Measurements from ENCODE around the gene COPRS. TPM values are rescaled to one million over a fixed set of nuclear protein-coding genes. Genes with fewer than 3 reads are reported as not detected.
A peak's percentile ranks its signal among the peaks of the same experiment; 100 is the strongest.

Gene COPRS
- total and polyA plus RNA-seq, 2 donors (not counting 1 experiment from before 2014, with no cell fraction given): 12.6 to 17.1 TPM

GRCh38 chr17:31869797-31870568 lies 10.9 kb upstream of the COPRS start:
- no CpG with 5 or more reads among the region's 5 CpGs for WGBS (ENCODE audit: insufficient coverage)
- ChIA-PET CTCF (interaction anchor here (0.6 to 1.2 kb wide), 4 partner anchors 9 to 19 kb away, joined by 3 to 4 read pairs (median 3); partner anchors contain the start of gene COPRS), POLR2A (no interaction called here)
- H3K27me3 Mint-ChIP-seq: no peaks in the 10 kb centered on the region
- H3K36me3 ChIP-seq (replicated peaks in 1 of 2; ENCODE audit: control extremely low read depth in 1 of 2, control insufficient read depth in 1 of 2, extremely low read depth in 1 of 2, insufficient read depth in 2 of 2, low read length in 1 of 2): peaks cover 21 to 71% of the 10 kb centered on the region in 2 experiments
- no peak for DNase-seq
- no peaks in the 10 kb centered on the region for H3K9me3 Mint-ChIP-seq (ENCODE audit: insufficient read depth)
- H3K9ac ChIP-seq (ENCODE audit: low read length): no peak overlapping the region
- ATAC-seq (ENCODE audit: low read depth): no peak
- no peak overlapping the region for H2AFZ ChIP-seq (ENCODE audit: insufficient read depth, low read depth, low read length, poor library complexity, severe bottlenecking)
- H3K4me1 ChIP-seq (ENCODE audit: control insufficient read depth in 2 of 2, insufficient read depth in 2 of 2, low read length in 2 of 2): no peaks in the 10 kb centered on the region
- no peaks in the 10 kb centered on the region for H4K20me1 ChIP-seq (ENCODE audit: control insufficient read depth, insufficient read depth, low read length, poor library complexity, severe bottlenecking)
- intact Hi-C loops (cut with micrococcal nuclease): no loop called here
- no peak for TF ChIP-seq CTCF (IDR thresholded peaks at IDR 0.05)
- no peak for TF ChIP-seq EZH2 (IDR thresholded peaks at IDR 0.05; ENCODE audit: borderline replicate concordance, insufficient read depth, low read depth, low read length, poor library complexity, severe bottlenecking)
- H3K27ac Mint-ChIP-seq: peak overlapping the region; percentile 15
- H3K27me3 ChIP-seq (replicated peaks in 1 of 4; ENCODE audit: control extremely low read depth in 1 of 4, control insufficient read depth in 3 of 4, insufficient read depth in 4 of 4, low read length in 3 of 4): no peaks in the 10 kb centered on the region
- no peak overlapping the region for H3K4me3 ChIP-seq (ENCODE audit: control extremely low read depth in 1 of 5, extremely low read depth in 1 of 5, insufficient read depth in 1 of 5, low read depth in 2 of 5, low read length in 4 of 5)
- no peak overlapping the region for H3K4me2 ChIP-seq (replicated peaks; ENCODE audit: low read depth, low read length, poor library complexity, severe bottlenecking)
- H3K9me3 ChIP-seq (ENCODE audit: control extremely low read depth in 1 of 3, control insufficient read depth in 2 of 3, insufficient read depth in 1 of 3, low read length in 2 of 3): no peaks in the 10 kb centered on the region
- H3K4me1 Mint-ChIP-seq: no peaks in the 10 kb centered on the region
- no peak overlapping the region for H3K27ac ChIP-seq (ENCODE audit: low read length in 2 of 2)
- no peak overlapping the region for H3K4me3 Mint-ChIP-seq
- no peaks in the 10 kb centered on the region for H3K79me2 ChIP-seq (ENCODE audit: control insufficient read depth, insufficient read depth, low read length)

GRCh38 chr17:31869031-31869430 lies 10.0 kb upstream of the COPRS start:
- CTCF ChIA-PET: interaction anchor here (1.1 kb wide), 1 partner anchor 10 kb away, joined by 3 read pairs; the partner anchor contains the start of gene COPRS
- intact Hi-C loops (cut with micrococcal nuclease): no loop called here

More at GRCh38 chr17:31869031-31869430, 10.0 kb upstream of the COPRS start:
- no peaks in the 10 kb centered on the region for H3K79me2 ChIP-seq (ENCODE audit: control insufficient read depth, insufficient read depth, low read length)
- ATAC-seq (ENCODE audit: low read depth) (no peak), DNase-seq (no peak)
- no peak overlapping the region for H3K27ac Mint-ChIP-seq
- POLR2A ChIA-PET: no interaction called here
- no peak overlapping the region for H3K4me3 ChIP-seq (ENCODE audit: control extremely low read depth in 1 of 5, extremely low read depth in 1 of 5, insufficient read depth in 1 of 5, low read depth in 2 of 5, low read length in 4 of 5)
- no peaks in the 10 kb centered on the region for H3K4me1 ChIP-seq (ENCODE audit: control insufficient read depth in 2 of 2, insufficient read depth in 2 of 2, low read length in 2 of 2)
- H3K27me3 ChIP-seq (replicated peaks in 1 of 4; ENCODE audit: control extremely low read depth in 1 of 4, control insufficient read depth in 3 of 4, insufficient read depth in 4 of 4, low read length in 3 of 4): no peaks in the 10 kb centered on the region
- H3K9ac ChIP-seq (ENCODE audit: low read length): no peak overlapping the region
- H4K20me1 ChIP-seq (ENCODE audit: control insufficient read depth, insufficient read depth, low read length, poor library complexity, severe bottlenecking): no peaks in the 10 kb centered on the region
- no peak overlapping the region for H2AFZ ChIP-seq (ENCODE audit: insufficient read depth, low read depth, low read length, poor library complexity, severe bottlenecking)
- TF ChIP-seq EZH2 (IDR thresholded peaks at IDR 0.05; ENCODE audit: borderline replicate concordance, insufficient read depth, low read depth, low read length, poor library complexity, severe bottlenecking): no peak
- TF ChIP-seq CTCF (IDR thresholded peaks at IDR 0.05): no peak
- H3K4me3 Mint-ChIP-seq: no peak overlapping the region
- no peak overlapping the region for H3K27ac ChIP-seq (ENCODE audit: low read length in 2 of 2)
- H3K9me3 Mint-ChIP-seq (ENCODE audit: insufficient read depth): no peaks in the 10 kb centered on the region
- no peaks in the 10 kb centered on the region for H3K27me3 Mint-ChIP-seq
- 95% methylated on average over 2 of the region's 2 CpGs for WGBS (ENCODE audit: insufficient coverage)
- H3K36me3 ChIP-seq (replicated peaks in 1 of 2; ENCODE audit: control extremely low read depth in 1 of 2, control insufficient read depth in 1 of 2, extremely low read depth in 1 of 2, insufficient read depth in 2 of 2, low read length in 1 of 2): peaks cover 21 to 77% of the 10 kb centered on the region in 2 experiments
- no peaks in the 10 kb centered on the region for H3K9me3 ChIP-seq (ENCODE audit: control extremely low read depth in 1 of 3, control insufficient read depth in 2 of 3, insufficient read depth in 1 of 3, low read length in 2 of 3)
- no peaks in the 10 kb centered on the region for H3K4me1 Mint-ChIP-seq
- H3K4me2 ChIP-seq (replicated peaks; ENCODE audit: low read depth, low read length, poor library complexity, severe bottlenecking): no peak overlapping the region
